Measurements from ENCODE around the gene COX5A. TPM values are rescaled to one million over a fixed set of nuclear protein-coding genes. Genes with fewer than 3 reads are reported as not detected.
A peak's percentile ranks its signal among the peaks of the same experiment; 100 is the strongest.

Gene COX5A
- total RNA-seq = 100 to 1,000 TPM; 346 to 348 TPM

DNA sequence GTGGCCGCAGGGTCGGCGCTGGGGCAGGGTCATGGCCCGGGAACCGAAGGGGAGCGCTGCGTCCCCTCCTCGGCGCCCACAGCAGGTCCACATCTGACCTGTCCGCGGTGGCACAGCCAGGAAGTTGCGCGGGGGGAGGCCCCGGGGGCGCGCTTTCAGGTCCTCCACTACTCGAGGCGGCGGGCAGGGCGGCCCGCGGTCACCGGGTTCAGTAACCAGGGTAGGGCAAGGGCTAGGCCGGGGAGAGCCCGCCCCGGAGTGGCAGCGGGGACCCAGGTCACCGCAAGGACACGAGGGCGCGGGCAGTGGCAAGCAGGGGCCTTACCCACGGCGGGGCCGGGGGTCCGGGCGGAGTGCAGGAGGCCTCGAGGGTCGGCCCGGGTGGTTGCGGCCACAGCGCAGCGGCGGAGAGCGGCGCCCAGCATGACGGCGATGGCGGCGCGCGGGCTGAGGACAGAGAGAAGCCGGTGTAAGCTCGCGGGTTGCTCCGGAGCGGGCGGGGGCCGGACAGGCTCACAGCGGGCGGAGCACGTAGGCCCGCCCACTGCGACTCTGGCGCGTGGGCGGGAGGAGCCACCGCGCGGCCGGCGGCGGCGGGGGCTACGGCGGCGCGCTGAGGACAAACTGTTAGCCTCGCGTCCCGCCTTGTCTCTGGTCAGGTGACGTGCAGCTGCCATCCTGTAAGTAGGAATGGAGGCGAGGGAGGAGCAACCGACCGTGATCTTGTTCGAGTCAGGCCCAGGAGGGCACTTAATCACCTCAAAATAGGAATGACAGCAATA lies at the start of gene COX5A:
COX5A (minus strand) TSS at position 484 of the 782 bp plus-strand sequence; CDS start at position 425, 59 bp downstream.
- no peaks in the 10 kb centered on the region for H3K9me3 Mint-ChIP-seq
- no peaks in the 10 kb centered on the region for H3K27me3 Mint-ChIP-seq (ENCODE audit: low read depth)
- peak; percentile 95 for DNase-seq
- CTCF ChIA-PET = interaction anchor here (1.0 to 1.4 kb wide), 3 partner anchors 12 to 19 kb away, joined by 3 read pairs; partner anchors contain the start of gene RPP25
- H3K36me3 Mint-ChIP-seq (ENCODE audit: low read depth) = peaks cover 10% of the 10 kb centered on the region
- peaks cover 33% of the 10 kb centered on the region for H3K4me1 Mint-ChIP-seq (ENCODE audit: low read depth)
- peak within 1 kb of the TSS; percentile 90 for H3K4me3 Mint-ChIP-seq
- peak within 1 kb of the TSS; percentile 89 for H3K27ac Mint-ChIP-seq
- intact Hi-C loops (cut with micrococcal nuclease) = loop anchor here (1.0 to 5.0 kb wide), 10 partner anchors 19 to 513 kb away; partner anchors contain the start of genes ARID3B, C15orf39, FAM219B and PPCDC

DNA sequence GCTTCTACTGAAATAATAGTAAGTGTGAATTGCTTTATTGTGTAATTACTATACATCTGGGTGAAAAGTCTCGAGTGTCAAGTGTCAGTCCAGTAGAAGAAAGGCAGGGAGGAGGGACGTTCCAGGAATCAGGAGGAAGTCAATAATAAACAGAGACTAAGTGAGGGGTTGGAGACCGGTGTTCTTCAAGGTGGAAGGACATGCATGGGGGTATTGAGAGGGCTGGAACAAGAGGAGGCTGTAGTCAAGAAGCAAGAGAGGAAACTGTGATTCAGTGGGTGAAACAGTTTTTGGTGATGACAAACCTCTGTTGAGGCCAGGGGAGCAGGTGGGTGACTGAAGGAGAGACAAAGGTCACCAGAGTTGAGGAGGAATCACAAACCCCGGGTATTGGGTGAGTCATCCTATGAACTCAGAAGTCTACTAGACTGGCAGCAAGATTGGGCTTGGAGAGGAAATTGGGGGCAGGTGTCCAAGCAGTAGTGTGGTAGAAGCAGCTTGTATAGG lies 45.9 kb upstream of the COX5A start:
- H3K4me3 Mint-ChIP-seq = no peak overlapping the region

DNA sequence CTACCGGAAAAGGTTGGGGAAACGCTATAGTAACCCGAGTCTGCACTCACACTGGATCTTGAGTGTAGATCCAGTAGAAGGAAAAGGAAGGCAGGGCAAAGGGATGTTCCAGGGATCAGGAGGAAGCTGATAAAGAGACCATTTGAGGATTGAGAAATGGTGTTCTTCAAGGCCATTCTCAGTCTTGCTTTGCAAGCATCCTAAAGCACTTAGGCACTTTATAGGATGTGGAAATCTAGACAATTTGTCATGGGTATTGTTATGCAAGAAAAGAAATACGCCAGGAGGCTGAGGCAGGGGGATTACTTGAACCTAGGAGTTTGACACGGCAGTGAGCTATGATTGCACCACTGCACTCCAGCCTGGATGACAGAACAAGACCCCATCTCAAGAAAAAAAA lies 44.3 kb upstream of the COX5A start:
- DNase-seq = no peak
- CTCF ChIA-PET = no interaction called here
- H3K27ac Mint-ChIP-seq = no peak overlapping the region
- H3K27me3 Mint-ChIP-seq (ENCODE audit: low read depth) = peaks cover 10% of the 10 kb centered on the region
- no peak overlapping the region for H3K4me3 Mint-ChIP-seq
- peaks cover 13% of the 10 kb centered on the region for H3K4me1 Mint-ChIP-seq (ENCODE audit: low read depth)
- intact Hi-C loops (cut with micrococcal nuclease) = no loop called here
- H3K9me3 Mint-ChIP-seq = no peaks in the 10 kb centered on the region
- no peaks in the 10 kb centered on the region for H3K36me3 Mint-ChIP-seq (ENCODE audit: low read depth)

More for the DNA sequence above, 45.9 kb upstream of the COX5A start:
- DNase-seq = peak; percentile 67
- Mint-ChIP-seq H3K9me3 (no peaks in the 10 kb centered on the region), H3K4me1 (ENCODE audit: low read depth) (peaks cover 7% of the 10 kb centered on the region), H3K27ac (peak overlapping the region; percentile 0), H3K36me3 (ENCODE audit: low read depth) (no peaks in the 10 kb centered on the region), H3K27me3 (ENCODE audit: low read depth) (peaks cover 10% of the 10 kb centered on the region)
- intact Hi-C loops (cut with micrococcal nuclease) = loop anchor here (1.0 kb wide), 1 partner anchor 138 kb away; no protein-coding TSS in a partner anchor
- CTCF ChIA-PET = interaction anchor here (0.7 kb wide), 1 partner anchor 27 kb away, joined by 4 read pairs; no protein-coding TSS in a partner anchor

DNA sequence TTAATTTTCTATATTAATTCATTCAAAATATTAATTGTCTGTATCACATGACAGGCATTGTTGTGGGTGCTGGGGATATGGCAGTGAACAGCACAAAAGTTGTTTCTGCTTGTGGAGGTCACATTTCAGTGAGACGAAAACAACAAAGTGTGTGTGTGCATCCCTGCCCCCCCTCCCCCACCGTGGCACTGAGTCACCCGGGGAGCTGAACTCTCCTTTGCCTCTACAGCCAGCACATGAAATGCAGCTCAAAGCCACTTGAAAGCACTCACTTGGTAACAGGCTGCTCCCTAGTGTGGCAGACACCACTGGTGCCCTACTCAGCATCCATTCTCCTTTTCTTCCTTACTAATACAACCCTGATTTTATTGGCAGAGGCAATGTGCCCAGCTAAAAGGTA lies 40.6 kb upstream of the COX5A start:
- peaks cover 7% of the 10 kb centered on the region for H3K4me1 Mint-ChIP-seq (ENCODE audit: low read depth)
- no peak overlapping the region for H3K4me3 Mint-ChIP-seq
- H3K9me3 Mint-ChIP-seq = no peaks in the 10 kb centered on the region
- peak; percentile 46 for DNase-seq
- no peak overlapping the region for H3K27ac Mint-ChIP-seq
- no peaks in the 10 kb centered on the region for H3K36me3 Mint-ChIP-seq (ENCODE audit: low read depth)
- CTCF ChIA-PET = interaction anchor here (0.6 to 1.3 kb wide), 2 partner anchors 222 to 298 kb away, joined by 3 read pairs; no protein-coding TSS in a partner anchor
- peaks cover 7% of the 10 kb centered on the region for H3K27me3 Mint-ChIP-seq (ENCODE audit: low read depth)
- intact Hi-C loops (cut with micrococcal nuclease) = no loop called here

GRCh38 chr15:74978077-74978476 lies 40.2 kb upstream of the COX5A start:
- H3K36me3 Mint-ChIP-seq (ENCODE audit: low read depth) = no peaks in the 10 kb centered on the region
- no peak for DNase-seq
- no peak overlapping the region for H3K27ac Mint-ChIP-seq
- intact Hi-C loops (cut with micrococcal nuclease) = no loop called here
- CTCF ChIA-PET = interaction anchor here (0.6 to 1.3 kb wide), 3 partner anchors 223 to 1718 kb away, joined by 3 read pairs; no protein-coding TSS in a partner anchor
- no peak overlapping the region for H3K4me3 Mint-ChIP-seq
- H3K9me3 Mint-ChIP-seq = no peaks in the 10 kb centered on the region
- peaks cover 6% of the 10 kb centered on the region for H3K4me1 Mint-ChIP-seq (ENCODE audit: low read depth)
- peaks cover 7% of the 10 kb centered on the region for H3K27me3 Mint-ChIP-seq (ENCODE audit: low read depth)

DNA sequence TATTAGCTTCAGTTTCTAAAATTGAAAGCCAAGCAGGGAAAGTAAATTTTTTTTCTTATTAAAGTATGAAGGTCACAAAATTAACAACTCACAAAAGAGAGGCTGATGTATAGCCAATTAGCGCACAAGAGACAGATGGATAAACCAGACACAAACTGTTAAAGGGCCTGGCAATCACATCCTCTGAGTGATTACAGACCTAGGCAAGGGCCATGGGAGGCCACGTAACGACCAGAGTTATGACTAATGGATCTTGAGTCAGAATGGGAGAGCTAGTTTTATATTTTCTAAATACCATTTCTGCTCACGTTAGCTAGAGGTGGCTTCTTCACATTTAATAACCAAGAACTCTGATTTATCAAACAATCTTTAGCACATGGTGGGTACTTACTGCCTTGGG lies 39.7 kb upstream of the COX5A start:
- DNase-seq = peak; percentile 38
- H3K9me3 Mint-ChIP-seq = no peaks in the 10 kb centered on the region

GRCh38 chr15:74976159-74976558 lies 38.3 kb upstream of the COX5A start:
- peaks cover 9% of the 10 kb centered on the region for H3K27me3 Mint-ChIP-seq (ENCODE audit: low read depth)
- no peak overlapping the region for H3K27ac Mint-ChIP-seq
- CTCF ChIA-PET = interaction anchor here (0.6 to 0.9 kb wide), 2 partner anchors 344 to 595 kb away, joined by 5 to 7 read pairs; no protein-coding TSS in a partner anchor
- no peak for DNase-seq
- peaks cover 6% of the 10 kb centered on the region for H3K4me1 Mint-ChIP-seq (ENCODE audit: low read depth)
- no peaks in the 10 kb centered on the region for H3K9me3 Mint-ChIP-seq
- H3K4me3 Mint-ChIP-seq = no peak overlapping the region
- intact Hi-C loops (cut with micrococcal nuclease) = no loop called here
- H3K36me3 Mint-ChIP-seq (ENCODE audit: low read depth) = no peaks in the 10 kb centered on the region

More for the DNA sequence above, 39.7 kb upstream of the COX5A start:
- H3K27ac Mint-ChIP-seq = no peak overlapping the region
- CTCF ChIA-PET = interaction anchor here (0.6 to 0.7 kb wide), 3 partner anchors 51 to 1719 kb away, joined by 3 read pairs; no protein-coding TSS in a partner anchor
- no peaks in the 10 kb centered on the region for H3K36me3 Mint-ChIP-seq (ENCODE audit: low read depth)
- intact Hi-C loops (cut with micrococcal nuclease) = no loop called here
- no peak overlapping the region for H3K4me3 Mint-ChIP-seq
- peaks cover 6% of the 10 kb centered on the region for H3K4me1 Mint-ChIP-seq (ENCODE audit: low read depth)
- H3K27me3 Mint-ChIP-seq (ENCODE audit: low read depth) = peaks cover 9% of the 10 kb centered on the region

- Mint-ChIP-seq H3K9me3 (no peaks in the 10 kb centered on the region), H3K36me3 (ENCODE audit: low read depth) (no peaks in the 10 kb centered on the region), H3K4me3 (no peak overlapping the region), H3K27me3 (ENCODE audit: low read depth) (no peaks in the 10 kb centered on the region), H3K4me1 (ENCODE audit: low read depth) (no peaks in the 10 kb centered on the region), H3K27ac (no peak overlapping the region)
- intact Hi-C loops (cut with micrococcal nuclease) = no loop called here
- CTCF ChIA-PET = interaction anchor here (0.6 kb wide), 1 partner anchor 341 kb away, joined by 3 read pairs; no protein-coding TSS in a partner anchor
- DNase-seq = no peak
Measured at GRCh38 chr15:74967670-74968069, 29.8 kb upstream of the COX5A start.

DNA sequence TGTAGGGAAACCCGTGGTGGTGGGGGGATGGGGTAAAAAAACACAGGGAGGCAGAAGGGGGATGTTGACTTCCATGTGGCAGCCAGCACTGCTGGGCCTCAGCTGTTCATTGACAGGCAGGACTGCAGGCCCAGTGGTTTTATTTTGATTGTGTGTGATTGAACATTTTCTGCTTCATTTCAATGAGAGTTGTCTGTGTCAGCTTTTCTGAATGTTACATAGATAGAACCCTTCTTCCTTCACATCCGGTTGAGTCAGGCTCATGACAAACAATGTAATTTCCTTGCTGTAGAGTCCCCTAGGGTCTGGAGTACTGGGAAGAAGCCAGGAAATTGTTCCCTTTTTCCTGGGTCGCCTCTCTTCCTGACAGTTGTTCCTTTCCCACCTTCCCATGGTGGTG lies 26.9 kb upstream of the COX5A start:
- CTCF ChIA-PET = no interaction called here
- Mint-ChIP-seq H3K4me3 (no peak overlapping the region), H3K27me3 (ENCODE audit: low read depth) (peaks cover 3% of the 10 kb centered on the region), H3K9me3 (no peaks in the 10 kb centered on the region), H3K36me3 (ENCODE audit: low read depth) (no peaks in the 10 kb centered on the region), H3K27ac (no peak overlapping the region), H3K4me1 (ENCODE audit: low read depth) (peaks cover 14% of the 10 kb centered on the region)
- intact Hi-C loops (cut with micrococcal nuclease) = no loop called here
- no peak for DNase-seq

DNA sequence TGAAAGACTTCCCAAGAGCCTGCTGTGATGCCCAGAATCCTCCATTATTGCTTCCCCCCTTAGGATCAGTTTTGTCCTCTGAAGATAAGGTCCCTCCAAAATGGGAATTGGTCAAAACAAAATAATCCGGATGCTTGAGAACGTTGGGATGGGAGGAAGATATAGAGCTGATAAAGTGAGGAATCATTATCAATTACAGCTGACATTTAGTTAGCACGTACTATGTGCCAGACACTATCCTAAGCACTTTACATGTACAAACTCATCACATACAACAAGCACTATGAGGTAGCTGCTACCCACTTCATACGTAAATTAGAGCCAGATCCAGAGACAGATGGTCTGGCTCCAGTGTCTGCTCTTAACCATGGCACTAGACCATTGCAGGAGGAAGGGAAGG lies 25.3 kb upstream of the COX5A start:
- no peak overlapping the region for H3K4me3 Mint-ChIP-seq
- no peaks in the 10 kb centered on the region for H3K9me3 Mint-ChIP-seq
- DNase-seq = no peak
- intact Hi-C loops (cut with micrococcal nuclease) = no loop called here
- CTCF ChIA-PET = no interaction called here
- no peak overlapping the region for H3K27ac Mint-ChIP-seq
- H3K4me1 Mint-ChIP-seq (ENCODE audit: low read depth) = peaks cover 22% of the 10 kb centered on the region
- peaks cover 19% of the 10 kb centered on the region for H3K27me3 Mint-ChIP-seq (ENCODE audit: low read depth)
- H3K36me3 Mint-ChIP-seq (ENCODE audit: low read depth) = no peaks in the 10 kb centered on the region

GRCh38 chr15:74962671-74963070 lies 24.8 kb upstream of the COX5A start:
- no peak for DNase-seq
- intact Hi-C loops (cut with micrococcal nuclease) = no loop called here
- Mint-ChIP-seq H3K27ac (no peak overlapping the region), H3K9me3 (no peaks in the 10 kb centered on the region), H3K36me3 (ENCODE audit: low read depth) (no peaks in the 10 kb centered on the region), H3K4me3 (no peak overlapping the region), H3K27me3 (ENCODE audit: low read depth) (peaks cover 24% of the 10 kb centered on the region), H3K4me1 (ENCODE audit: low read depth) (peaks cover 26% of the 10 kb centered on the region)
- CTCF ChIA-PET = interaction anchor here (0.6 to 3.7 kb wide), 2 partner anchors 12 to 335 kb away, joined by 3 to 25 read pairs; no protein-coding TSS in a partner anchor

GRCh38 chr15:74962219-74962618 lies 24.3 kb upstream of the COX5A start:
- Mint-ChIP-seq H3K9me3 (no peaks in the 10 kb centered on the region), H3K36me3 (ENCODE audit: low read depth) (no peaks in the 10 kb centered on the region), H3K27ac (no peak overlapping the region), H3K4me3 (no peak overlapping the region), H3K27me3 (ENCODE audit: low read depth) (peaks cover 28% of the 10 kb centered on the region), H3K4me1 (ENCODE audit: low read depth) (peaks cover 30% of the 10 kb centered on the region)
- no peak for DNase-seq
- intact Hi-C loops (cut with micrococcal nuclease) = no loop called here
- CTCF ChIA-PET = interaction anchor here (0.6 to 3.7 kb wide), 4 partner anchors 12 to 335 kb away, joined by 3 to 25 read pairs (median 4); no protein-coding TSS in a partner anchor
